WTC11 (cell line): ENCODE results near the gene CXCR5.

Source experiments
- CREB1 ChIP-seq: sonication (generic); formaldehyde crosslinking; IDR thresholded peaks from 2 replicates; pipeline ENCODE4 v1.8.0; 2023; ENCODE audit warnings: mild to moderate bottlenecking, missing genetic modification reagents
- CTCF ChIP-seq: fragments of 200-600 bp; IDR thresholded peaks from 2 replicates; pipeline ENCODE4 v1.8.0; 2022; ENCODE audit warnings: antibody characterized with exemption
- MAX ChIP-seq: sonication (generic); formaldehyde crosslinking; IDR thresholded peaks from 2 replicates; pipeline ENCODE4 v1.8.0; 2022; ENCODE audit warnings: mild to moderate bottlenecking, missing genetic modification reagents
- TCF7 ChIP-seq: sonication (generic); formaldehyde crosslinking; IDR thresholded peaks from 2 replicates; pipeline ENCODE4 v1.8.0; 2022; ENCODE audit warnings: mild to moderate bottlenecking, low read depth, missing genetic modification reagents, moderate library complexity
- TF ChIP-seq, protein P1 (sequence below): sonication (generic); formaldehyde crosslinking; IDR thresholded peaks from 2 replicates; pipeline ENCODE4 v1.8.0; 2022; ENCODE audit warnings: mild to moderate bottlenecking, missing genetic modification reagents
- TF ChIP-seq, protein P2 (sequence below): sonication (generic); formaldehyde crosslinking; IDR thresholded peaks from 2 replicates; pipeline ENCODE4 v1.8.1; 2023; ENCODE audit warnings: mild to moderate bottlenecking, missing genetic modification reagents
- TF ChIP-seq, protein P3 (sequence below): sonication (generic); formaldehyde crosslinking; IDR thresholded peaks from 2 replicates; pipeline ENCODE4 v1.8.1; 2023; ENCODE audit warnings: mild to moderate bottlenecking, missing genetic modification reagents, moderate library complexity

GRCh38 chr11:118909619-118910308, 26.1 kb downstream of the CXCR5 start:
- TF ChIP-seq, protein P1, sequence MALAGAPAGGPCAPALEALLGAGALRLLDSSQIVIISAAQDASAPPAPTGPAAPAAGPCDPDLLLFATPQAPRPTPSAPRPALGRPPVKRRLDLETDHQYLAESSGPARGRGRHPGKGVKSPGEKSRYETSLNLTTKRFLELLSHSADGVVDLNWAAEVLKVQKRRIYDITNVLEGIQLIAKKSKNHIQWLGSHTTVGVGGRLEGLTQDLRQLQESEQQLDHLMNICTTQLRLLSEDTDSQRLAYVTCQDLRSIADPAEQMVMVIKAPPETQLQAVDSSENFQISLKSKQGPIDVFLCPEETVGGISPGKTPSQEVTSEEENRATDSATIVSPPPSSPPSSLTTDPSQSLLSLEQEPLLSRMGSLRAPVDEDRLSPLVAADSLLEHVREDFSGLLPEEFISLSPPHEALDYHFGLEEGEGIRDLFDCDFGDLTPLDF = 0 out of 2 replicates have a peak, but pooled peaks have one; percentile 56
- no peak for TF ChIP-seq CTCF
- TF ChIP-seq TCF7 (CRISPR knock-in tag) = no peak
- 0 out of 2 replicates have a peak, but pooled peaks have one; percentile 40 for TF ChIP-seq CREB1 (CRISPR knock-in tag)
- TF ChIP-seq, protein P2, sequence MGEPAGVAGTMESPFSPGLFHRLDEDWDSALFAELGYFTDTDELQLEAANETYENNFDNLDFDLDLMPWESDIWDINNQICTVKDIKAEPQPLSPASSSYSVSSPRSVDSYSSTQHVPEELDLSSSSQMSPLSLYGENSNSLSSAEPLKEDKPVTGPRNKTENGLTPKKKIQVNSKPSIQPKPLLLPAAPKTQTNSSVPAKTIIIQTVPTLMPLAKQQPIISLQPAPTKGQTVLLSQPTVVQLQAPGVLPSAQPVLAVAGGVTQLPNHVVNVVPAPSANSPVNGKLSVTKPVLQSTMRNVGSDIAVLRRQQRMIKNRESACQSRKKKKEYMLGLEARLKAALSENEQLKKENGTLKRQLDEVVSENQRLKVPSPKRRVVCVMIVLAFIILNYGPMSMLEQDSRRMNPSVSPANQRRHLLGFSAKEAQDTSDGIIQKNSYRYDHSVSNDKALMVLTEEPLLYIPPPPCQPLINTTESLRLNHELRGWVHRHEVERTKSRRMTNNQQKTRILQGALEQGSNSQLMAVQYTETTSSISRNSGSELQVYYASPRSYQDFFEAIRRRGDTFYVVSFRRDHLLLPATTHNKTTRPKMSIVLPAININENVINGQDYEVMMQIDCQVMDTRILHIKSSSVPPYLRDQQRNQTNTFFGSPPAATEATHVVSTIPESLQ = no peak
- TF ChIP-seq MAX = no peak
- TF ChIP-seq, protein P3, sequence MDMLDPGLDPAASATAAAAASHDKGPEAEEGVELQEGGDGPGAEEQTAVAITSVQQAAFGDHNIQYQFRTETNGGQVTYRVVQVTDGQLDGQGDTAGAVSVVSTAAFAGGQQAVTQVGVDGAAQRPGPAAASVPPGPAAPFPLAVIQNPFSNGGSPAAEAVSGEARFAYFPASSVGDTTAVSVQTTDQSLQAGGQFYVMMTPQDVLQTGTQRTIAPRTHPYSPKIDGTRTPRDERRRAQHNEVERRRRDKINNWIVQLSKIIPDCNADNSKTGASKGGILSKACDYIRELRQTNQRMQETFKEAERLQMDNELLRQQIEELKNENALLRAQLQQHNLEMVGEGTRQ (CRISPR knock-in tag) = no peak
